KOPT-K1 (cell line): ENCODE measurements around the gene ACMSD.

ENCODE experiments used
- H3K27ac ChIP-seq: fragments of 200-600 bp; sonication (generic); 2 replicates; pipeline ENCODE4 v1.5.1; 2016; ENCODE audit warnings: antibody characterized with exemption, mild to moderate bottlenecking, low read depth, low read length; ENCODE audit not compliant: poor library complexity, severe bottlenecking
- H3K36me3 ChIP-seq: fragments of 200-600 bp; sonication (generic); 2 replicates; pipeline ENCODE4 v1.5.1; 2017; ENCODE audit warnings: antibody characterized with exemption, mild to moderate bottlenecking, low read length, moderate library complexity; ENCODE audit not compliant: insufficient read depth
- H3K9me3 ChIP-seq: fragments of 200-600 bp; sonication (generic); 2 replicates; pipeline ENCODE4 v1.5.1; 2017; ENCODE audit warnings: antibody characterized with exemption, low read length, mild to moderate bottlenecking; ENCODE audit not compliant: insufficient read depth, poor library complexity, severe bottlenecking

ACMSD gene

DNA sequence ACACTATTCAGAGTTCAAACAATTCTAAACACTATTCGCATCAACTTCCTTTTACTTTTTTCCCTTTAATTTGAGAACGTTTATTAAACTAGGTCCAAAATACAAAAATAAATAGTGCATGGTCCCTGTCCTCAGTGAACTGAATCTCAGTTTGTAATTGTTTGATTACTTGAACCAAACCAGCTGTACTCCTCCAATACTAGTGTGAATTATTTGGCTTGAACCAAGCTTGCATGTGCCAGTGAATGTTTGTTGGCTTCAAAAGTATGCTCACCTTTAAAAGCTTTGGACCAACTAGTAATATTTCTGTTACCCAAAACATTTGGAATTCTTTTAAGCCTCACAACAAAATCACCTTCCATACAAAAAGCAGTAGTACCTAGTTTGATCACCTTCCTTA lies 95.7 kb downstream of the ACMSD start:
- Histone ChIP-seq H3K9me3 (no peaks in the 10 kb centered on the region), H3K27ac (no peak overlapping the region), H3K36me3 (peaks cover 86% of the 10 kb centered on the region)

DNA sequence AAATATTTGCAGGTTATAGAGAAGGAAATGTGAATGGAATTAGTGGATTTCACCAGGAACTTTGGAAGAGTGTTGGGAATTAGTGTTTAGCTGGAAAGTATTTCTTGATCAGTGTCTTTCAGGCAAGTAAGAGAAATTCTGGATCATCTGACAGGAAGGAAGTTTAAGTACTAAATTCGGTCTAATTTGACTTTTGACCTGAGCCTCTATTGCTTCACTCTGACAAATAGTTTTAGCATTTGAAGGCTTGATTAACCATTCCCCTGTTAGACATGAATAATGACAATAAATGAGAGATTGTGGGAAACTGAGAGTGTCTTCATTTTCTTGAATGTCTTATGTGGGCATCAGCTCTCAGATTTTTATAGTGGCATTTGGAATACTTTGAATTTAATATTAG lies 96.2 kb downstream of the ACMSD start:
- no peaks in the 10 kb centered on the region for H3K9me3 ChIP-seq
- peaks cover 91% of the 10 kb centered on the region for H3K36me3 ChIP-seq
- H3K27ac ChIP-seq, result no peak overlapping the region

DNA sequence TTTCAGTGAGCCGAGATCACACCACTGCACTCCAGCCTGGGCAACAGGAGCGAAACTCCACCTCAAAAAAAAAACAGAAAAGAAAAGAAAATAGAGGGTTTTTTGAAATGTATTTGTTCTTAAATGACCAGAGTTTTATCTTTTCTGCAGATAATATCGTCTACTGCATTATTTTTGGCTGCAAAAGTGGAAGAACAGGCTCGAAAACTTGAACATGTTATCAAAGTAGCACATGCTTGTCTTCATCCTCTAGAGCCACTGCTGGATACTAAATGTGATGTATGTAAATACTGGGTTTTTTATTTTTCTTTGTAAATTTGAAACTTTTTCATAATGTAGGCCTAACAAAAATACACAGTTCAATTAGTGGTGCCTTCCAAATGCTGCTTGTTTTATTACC lies 98.3 kb downstream of the ACMSD start:
- no peaks in the 10 kb centered on the region for H3K9me3 ChIP-seq
- H3K27ac ChIP-seq, result no peak overlapping the region
- peaks cover 93% of the 10 kb centered on the region for H3K36me3 ChIP-seq

DNA sequence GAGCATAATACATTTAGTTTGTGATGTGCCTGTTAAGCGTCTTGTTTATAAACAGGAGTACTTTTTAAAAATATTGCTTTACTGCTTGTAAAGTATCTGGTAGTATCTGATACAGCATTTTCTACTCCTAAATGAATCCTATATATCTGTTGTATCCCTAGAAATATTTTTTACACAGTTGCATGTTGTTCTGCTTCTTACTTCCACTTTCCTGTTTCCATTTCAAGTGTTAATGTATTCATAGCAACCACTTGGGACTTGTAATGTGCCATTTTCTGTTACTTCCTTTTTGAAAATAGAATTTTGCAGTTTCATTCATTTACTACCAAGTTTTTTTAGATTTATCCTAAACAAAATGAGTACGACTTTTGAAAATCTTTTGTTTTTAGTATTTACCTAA lies 105.1 kb downstream of the ACMSD start:
- Histone ChIP-seq H3K36me3 (peaks cover 96% of the 10 kb centered on the region), H3K9me3 (no peaks in the 10 kb centered on the region), H3K27ac (no peak overlapping the region)

DNA sequence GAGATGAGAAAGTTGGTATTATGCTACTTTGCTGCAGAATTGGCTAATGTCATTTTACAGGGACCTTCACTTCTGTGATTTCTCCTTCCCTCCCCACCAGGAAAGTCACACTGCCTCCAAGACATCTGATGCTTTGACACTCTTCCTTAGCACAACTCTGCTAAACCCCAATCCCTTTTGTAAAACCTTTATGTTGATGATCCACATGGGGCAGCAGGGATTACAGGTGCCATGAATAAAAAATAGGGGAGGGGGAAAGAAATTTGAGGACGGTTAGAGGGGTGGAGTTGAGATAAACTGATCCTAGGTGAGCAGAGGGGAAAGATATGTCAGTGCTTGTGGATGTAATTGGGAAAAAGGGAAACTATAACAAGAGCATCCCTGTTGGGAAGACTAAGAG lies 106.6 kb downstream of the ACMSD start:
- Histone ChIP-seq H3K9me3 (no peaks in the 10 kb centered on the region), H3K27ac (no peak overlapping the region), H3K36me3 (peaks cover 94% of the 10 kb centered on the region)

DNA sequence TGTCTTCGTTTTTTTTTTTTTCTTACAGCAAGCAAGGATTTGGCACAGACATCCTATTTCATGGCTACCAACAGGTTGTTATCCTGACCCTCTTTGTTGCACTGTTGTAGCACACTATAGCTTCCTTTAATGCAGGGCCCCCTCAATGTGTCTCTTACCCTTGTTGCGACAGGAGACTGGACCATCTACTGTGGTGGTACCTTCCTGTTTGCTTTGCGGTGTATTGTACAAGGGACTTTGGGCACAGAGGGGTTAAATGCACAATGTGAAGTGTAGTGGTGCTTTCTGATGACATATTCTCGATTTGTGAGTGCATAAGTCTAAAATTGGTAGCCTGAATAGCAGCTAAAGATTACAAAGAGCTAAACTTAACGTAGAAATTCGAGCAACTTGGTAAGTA lies 107.7 kb downstream of the ACMSD start:
- Histone ChIP-seq H3K36me3 (peaks cover 94% of the 10 kb centered on the region), H3K27ac (no peak overlapping the region), H3K9me3 (no peaks in the 10 kb centered on the region)

DNA sequence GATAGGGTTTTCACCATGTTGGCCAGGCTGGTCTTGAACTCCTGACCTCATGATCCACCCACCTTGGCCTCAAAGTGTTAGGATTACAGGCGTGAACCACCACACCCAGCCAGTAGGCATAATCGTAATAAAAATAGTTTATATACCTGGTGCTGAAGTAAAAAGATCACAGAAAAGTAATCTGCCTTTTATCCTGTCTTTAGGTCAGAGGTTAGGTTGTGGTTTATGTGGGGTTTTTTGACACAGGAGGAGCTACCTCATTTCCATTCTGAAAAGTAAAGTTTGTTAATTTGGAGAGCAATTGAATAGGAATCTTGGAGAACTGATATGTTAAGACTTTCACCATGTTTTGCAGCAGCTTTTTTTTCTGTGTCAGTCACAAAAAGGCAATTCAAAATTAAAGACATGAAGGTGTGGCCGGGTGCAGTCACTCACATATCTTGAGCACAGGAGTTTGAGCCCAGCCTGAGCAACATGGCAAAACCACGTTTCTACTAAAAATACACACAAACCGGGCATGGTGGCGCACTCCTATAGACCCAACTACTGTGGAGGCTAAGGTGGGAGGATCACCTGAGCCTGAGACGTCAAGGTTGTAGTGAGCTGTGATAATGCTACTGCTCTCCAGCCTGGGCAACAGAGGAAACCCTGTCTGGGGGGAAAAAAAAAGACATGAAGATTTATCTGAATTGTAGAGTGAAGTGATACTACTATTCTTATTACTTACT lies 111.7 kb downstream of the ACMSD start:
- Histone ChIP-seq H3K9me3 (no peaks in the 10 kb centered on the region), H3K27ac (no peak overlapping the region), H3K36me3 (peaks cover 97% of the 10 kb centered on the region)

DNA sequence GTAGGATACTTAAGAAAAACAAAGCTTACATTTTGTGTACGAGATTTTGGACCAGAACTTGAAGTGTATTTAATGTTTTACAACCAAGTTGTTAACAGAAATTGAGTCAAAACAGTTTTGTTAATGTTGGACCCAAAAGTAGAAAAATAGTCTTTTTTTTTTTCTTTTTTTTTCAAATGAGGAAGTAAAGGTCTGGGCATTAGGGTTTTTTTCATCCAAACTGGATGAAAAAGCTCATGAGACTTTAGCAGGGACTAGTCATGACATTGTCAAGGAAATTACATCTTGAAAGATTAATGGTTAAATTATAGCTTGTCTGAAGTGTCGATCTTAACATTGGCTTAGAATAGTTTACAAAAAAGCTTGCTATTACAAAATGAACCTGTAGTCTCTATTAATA lies 112.5 kb downstream of the ACMSD start:
- H3K27ac ChIP-seq, result no peak overlapping the region
- H3K36me3 ChIP-seq, result peaks cover 97% of the 10 kb centered on the region

More for the DNA sequence above, 112.5 kb downstream of the ACMSD start:
- H3K9me3 ChIP-seq, result no peaks in the 10 kb centered on the region
